IMR-90 (cell line): Measurements from ENCODE around the gene CXCR3. TPM values are rescaled to one million over a fixed set of nuclear protein-coding genes. Genes with fewer than 3 reads are reported as not detected.

Experiments
- ATAC-seq: fragments of 200-7000 bp; cut with Tn5 transposase; 2 replicates; pipeline ENCODE4 v1.9.1; 2020; ENCODE audit warnings: low read depth, mild to moderate bottlenecking, moderate library complexity
- Bru-seq: library from RNA; stranded (reverse); fragments of 400-500 nt; gene quantifications from one replicate; lab custom pipeline; 2021; lab: Mats Ljungman, UMichigan
- BruChase-seq, 2 experiments: library from RNA; stranded (reverse); fragments of 400-500 nt; gene quantifications; one replicate each; lab custom pipeline; 2021; lab: Mats Ljungman, UMichigan
- BruUV-seq: library from RNA; stranded (reverse); fragments of 400-500 nt; replicated peaks from 2 replicates; lab custom pipeline; 2021; lab: Mats Ljungman, UMichigan
- CTCF ChIA-PET: fragments of 300-600 bp; formaldehyde crosslinking; extraction: SDS; loops from one replicate; lab custom pipeline; 2021; ENCODE audit warnings: antibody characterized with exemption; lab: Yijun Ruan, JAX
- POLR2A ChIA-PET: fragments of 300-600 bp; sonication (Branson Sonifier 250); formaldehyde crosslinking; loops from one replicate; lab custom pipeline; 2022; ENCODE audit warnings: antibody characterized with exemption; ENCODE audit not compliant: unreplicated experiment; lab: Charles Lee
- DNase-seq: peaks from one replicate; pipeline ENCODE4 v3.0.0; 2013
- H2AFZ ChIP-seq: replicated peaks from 2 replicates; pipeline ENCODE3; 2013; ENCODE audit warnings: low read length, mild to moderate bottlenecking; ENCODE audit not compliant: poor library complexity
- H2AK5ac ChIP-seq: 2 replicates; pipeline ENCODE4 v1.6.1; 2013; ENCODE audit warnings: low read depth, low read length, inconsistent platforms
- H2AK9ac ChIP-seq: replicated peaks from 2 replicates; pipeline ENCODE3; 2013; ENCODE audit warnings: mild to moderate bottlenecking, low read depth, low read length, moderate library complexity; ENCODE audit not compliant: poor library complexity
- H2BK120ac ChIP-seq: 2 replicates; pipeline ENCODE4 v1.6.1; 2013; ENCODE audit warnings: low read depth, low read length, inconsistent platforms
- H2BK15ac ChIP-seq: 3 replicates; pipeline ENCODE4 v1.6.1; 2013; ENCODE audit warnings: low read depth, low read length, inconsistent platforms
- H2BK20ac ChIP-seq: 2 replicates; pipeline ENCODE4 v1.6.1; 2013; ENCODE audit warnings: low read depth, mild to moderate bottlenecking, inconsistent platforms, low read length, moderate library complexity
- H2BK5ac ChIP-seq: 2 replicates; pipeline ENCODE4 v1.6.1; 2013; ENCODE audit warnings: mild to moderate bottlenecking, low read depth, low read length, inconsistent platforms; ENCODE audit not compliant: poor library complexity, severe bottlenecking
- H3K14ac ChIP-seq: replicated peaks from 2 replicates; pipeline ENCODE4 v1.6.1; 2013; ENCODE audit warnings: low read depth, low read length, inconsistent platforms
- H3K18ac ChIP-seq: 2 replicates; pipeline ENCODE4 v1.6.1; 2013; ENCODE audit warnings: low read depth, low read length, control low read depth
- H3K23ac ChIP-seq: 2 replicates; pipeline ENCODE4 v1.6.1; 2013; ENCODE audit warnings: low read depth, low read length, inconsistent platforms
- H3K27ac ChIP-seq: 2 replicates; pipeline ENCODE4 v1.5.1; 2013; ENCODE audit warnings: mild to moderate bottlenecking, control low read depth, low read length; ENCODE audit not compliant: insufficient read depth
- H3K27me3 ChIP-seq: 2 replicates; pipeline ENCODE4 v1.6.1; 2013; ENCODE audit warnings: low read length; ENCODE audit not compliant: control insufficient read depth, insufficient read depth
- H3K36me3 ChIP-seq: 2 replicates; pipeline ENCODE4 v1.6.1; 2013; ENCODE audit warnings: low read length, mixed read lengths; ENCODE audit not compliant: control insufficient read depth, insufficient read depth
- H3K4ac ChIP-seq: 2 replicates; pipeline ENCODE4 v1.6.1; 2013; ENCODE audit warnings: low read depth, low read length, inconsistent platforms
- H3K4me1 ChIP-seq: 2 replicates; pipeline ENCODE4 v1.6.1; 2013; ENCODE audit warnings: low read length, mixed read lengths; ENCODE audit not compliant: control insufficient read depth, insufficient read depth
- H3K4me2 ChIP-seq: 2 replicates; pipeline ENCODE4 v1.6.1; 2013; ENCODE audit warnings: low read depth, mild to moderate bottlenecking, control low read depth, low read length, moderate library complexity
- H3K4me3 ChIP-seq: 2 replicates; pipeline ENCODE4 v1.5.1; 2013; ENCODE audit warnings: low read depth, mild to moderate bottlenecking, control low read depth, low read length, moderate library complexity; ENCODE audit not compliant: insufficient read depth
- H3K56ac ChIP-seq: 2 replicates; pipeline ENCODE4 v1.6.1; 2013; ENCODE audit warnings: low read length, inconsistent platforms; ENCODE audit not compliant: insufficient read depth; ENCODE audit errors: extremely low read depth
- H3K79me1 ChIP-seq, 2 experiments: 2 replicates each; pipeline ENCODE4 v1.6.1; 2013; ENCODE audit warnings: low read length in 2 of 2, inconsistent platforms in 1 of 2, low read depth in 1 of 2
- H3K9ac ChIP-seq: 2 replicates; pipeline ENCODE4 v1.6.1; 2013; ENCODE audit warnings: low read depth, low read length, control low read depth
- H3K9me1 ChIP-seq: 2 replicates; pipeline ENCODE4 v1.6.1; 2013; ENCODE audit warnings: low read length, inconsistent platforms; ENCODE audit not compliant: insufficient read depth
- H3K9me3 ChIP-seq: 2 replicates; pipeline ENCODE4 v1.6.1; 2013; ENCODE audit warnings: low read length; ENCODE audit not compliant: control insufficient read depth, insufficient read depth
- H4K20me1 ChIP-seq: 2 replicates; pipeline ENCODE4 v1.6.1; 2013; ENCODE audit warnings: low read length, inconsistent platforms; ENCODE audit not compliant: insufficient read depth
- H4K5ac ChIP-seq: 2 replicates; pipeline ENCODE4 v1.6.1; 2013; ENCODE audit warnings: mild to moderate bottlenecking, low read depth, low read length, control low read depth
- H4K8ac ChIP-seq, 2 experiments: 2 replicates each; pipeline ENCODE4 v1.6.1; 2013; ENCODE audit warnings: low read depth in 2 of 2, low read length in 2 of 2, control low read depth in 1 of 2, inconsistent platforms in 1 of 2
- H4K91ac ChIP-seq: 2 replicates; pipeline ENCODE4 v1.6.1; 2013; ENCODE audit warnings: low read depth, low read length, inconsistent platforms; ENCODE audit not compliant: insufficient read depth
- BHLHE40 ChIP-seq: fragments of 150-350 bp; IDR thresholded peaks from 2 replicates; pipeline ENCODE4 v1.6.1; 2016; ENCODE audit warnings: mild to moderate bottlenecking, low read depth, low read length
- CHD1 ChIP-seq: IDR thresholded peaks from 2 replicates; pipeline ENCODE4 v1.6.1; 2012; ENCODE audit warnings: low read depth, low read length, improper control_type of control experiment
- ELK1 ChIP-seq: fragments of 150-350 bp; IDR thresholded peaks from 2 replicates; pipeline ENCODE4 v1.6.1; 2016; ENCODE audit warnings: low read depth, mild to moderate bottlenecking, low read length, moderate library complexity, borderline replicate concordance
- FOS ChIP-seq: fragments of 150-350 bp; IDR thresholded peaks from 2 replicates; pipeline ENCODE4 v1.6.1; 2016; ENCODE audit warnings: low read depth, low read length
- POLR2A ChIP-seq: IDR thresholded peaks from 2 replicates; pipeline ENCODE4 v1.6.1; 2012; ENCODE audit warnings: mild to moderate bottlenecking, low read depth, low read length
- WGBS, 2 experiments: methylation state at CpG; one replicate each; pipeline versions ENCODE4 v1.1.5 to v1.1.7; 2013; ENCODE audit warnings: missing lambda C conversion rate in 2 of 2; ENCODE audit not compliant: insufficient read length in 1 of 2; ENCODE audit errors: extremely low coverage in 2 of 2; 5-methylcytosine and 5-hydroxymethylcytosine counted together
- dilution Hi-C: fragments of 300-500 bp; cut with HindIII; formaldehyde crosslinking; loops from one replicate; pipeline ENCODE4 v1.14.3; 2018; ENCODE audit warnings: low sequenced_read_pairs; ENCODE audit not compliant: unreplicated experiment
- in situ Hi-C: fragments of 300-500 bp; cut with MboI; formaldehyde crosslinking; loops from 3 replicates; pipeline ENCODE4 v1.14.3; 2019; ENCODE audit warnings: low sequenced_read_pairs, inconsistent platforms, mixed read lengths
- intact Hi-C: fragments of 100-400 bp; cut with micrococcal nuclease; formaldehyde crosslinking; loops from 2 replicates; pipeline ENCODE4 v1.10.0; 2022
- long read RNA-seq: library from polyadenylated mRNA; unstranded; transcript quantifications from one replicate; pipeline ENCODE4 v2.0.0, GENCODE V29; 2021; ENCODE audit not compliant: unreplicated experiment
- polyA plus RNA-seq, 3 experiments: library from polyadenylated mRNA; depleted of rRNA; stranded (reverse); fragments of >200 nt; gene quantifications; 2 replicates each; pipeline ENCODE4 v1.2.3, GENCODE V29; 2012; ENCODE audit warnings: low replicate concordance in 1 of 3
- total RNA-seq: library from RNA; depleted of rRNA; stranded (reverse); fragments of >200 nt; gene quantifications from 2 replicates; pipeline ENCODE4 v1.2.3, GENCODE V29; 2012; rRNA removed

CXCR3 gene
- total RNA-seq, result not detected in 2 replicates
- not detected in 2 replicates for polyA plus RNA-seq (2012; rRNA removed)
- not detected in 2 replicates for polyA plus RNA-seq (2012; cell fraction: cytosol; rRNA removed)
- polyA plus RNA-seq (2012; cell fraction: nucleus; rRNA removed; ENCODE audit: low replicate concordance), result 0.03 TPM in 1 of 2 replicates, not detected in the other
- not detected for Bru-seq, nascent RNA
- not detected for BruChase-seq, experiment 1, labeled RNA remaining after a 6-hour chase
- not detected for BruChase-seq, experiment 2, labeled RNA remaining after a 2-hour chase
- long read RNA-seq, result 0 reads

DNA sequence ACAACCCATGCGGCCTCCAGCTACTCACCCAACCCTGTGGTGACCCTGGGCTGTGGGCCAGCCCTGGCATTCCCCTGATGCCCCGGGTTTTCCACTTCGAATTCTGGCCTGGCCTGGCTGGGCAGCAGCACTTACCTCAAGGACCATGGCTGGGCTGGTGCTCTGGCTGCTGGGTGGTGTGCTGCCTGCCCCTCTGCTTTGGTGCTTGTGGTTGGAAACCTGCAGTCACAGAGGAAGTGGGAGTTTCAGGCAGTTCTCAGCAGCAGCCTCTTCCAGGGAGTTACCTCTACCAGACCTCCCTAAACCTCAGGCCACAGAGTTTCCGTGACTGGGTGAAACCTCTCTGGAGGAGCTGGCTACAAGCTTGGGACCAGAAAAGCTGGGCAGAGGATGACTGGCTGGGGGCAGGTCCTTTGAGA lies at the start of gene CXCR3:
Gene CXCR3, minus strand, starts transcription at position 209 of the 419 bp plus-strand sequence. Its CDS starts 62 bp downstream, at position 147.
- no peak within 1 kb of the TSS for H2BK20ac ChIP-seq
- H2BK5ac ChIP-seq, result no peak within 1 kb of the TSS
- ChIA-PET POLR2A (no interaction called here), CTCF (no interaction called here)
- H4K5ac ChIP-seq, result no peak within 1 kb of the TSS
- intact Hi-C loops (no loop called here), in situ Hi-C loops (no loop called here), dilution Hi-C loops (no loop called here)
- no peak within 1 kb of the TSS for H2BK15ac ChIP-seq
- H4K8ac ChIP-seq, result no peak within 1 kb of the TSS
- no peak for DNase-seq
- no peak within 1 kb of the TSS for H2AK9ac ChIP-seq
- no peaks in the 10 kb centered on the region for H3K9me1 ChIP-seq
- H3K18ac ChIP-seq, result no peak within 1 kb of the TSS
- no peaks in the 10 kb centered on the region for H4K20me1 ChIP-seq
- TF ChIP-seq POLR2A (no peak), FOS (no peak), BHLHE40 (no peak), ELK1 (no peak), CHD1 (no peak)
- H3K27me3 ChIP-seq, result peaks cover 3% of the 10 kb centered on the region; the same call in 1 of the 2 replicates
- H3K79me1 ChIP-seq, result no peaks in the 10 kb centered on the region
- no peak within 1 kb of the TSS for H2AK5ac ChIP-seq
- H3K4ac ChIP-seq, result no peak within 1 kb of the TSS
- H3K9me3 ChIP-seq, result no peaks in the 10 kb centered on the region; the same call in 1 of the 2 replicates
- H3K36me3 ChIP-seq, result no peaks in the 10 kb centered on the region; the same call in 1 of the 2 replicates
- no peaks in the 10 kb centered on the region; the same call in 1 of the 2 replicates for H3K4me1 ChIP-seq
- no CpG with 5 or more reads among the region's 4 CpGs for WGBS, 2 experiments
- H3K14ac ChIP-seq, result no peak within 1 kb of the TSS
- no peak within 1 kb of the TSS for H3K56ac ChIP-seq
- ATAC-seq, result no peak
- no peak within 1 kb of the TSS for H4K91ac ChIP-seq
- BruUV-seq, result no TSS peak
- no peak within 1 kb of the TSS for H2AFZ ChIP-seq
- H3K23ac ChIP-seq, result no peak within 1 kb of the TSS
- H3K9ac ChIP-seq, result no peak within 1 kb of the TSS
- H2BK120ac ChIP-seq, result no peak within 1 kb of the TSS
- no peak within 1 kb of the TSS for H3K4me2 ChIP-seq
- H3K27ac ChIP-seq, result no peak within 1 kb of the TSS
- no peak within 1 kb of the TSS for H3K4me3 ChIP-seq
